ENCODE results near the gene SRRM1. TPM values are rescaled to one million over a fixed set of nuclear protein-coding genes. Genes with fewer than 3 reads are reported as not detected.

The SRRM1 gene
- total RNA-seq, 4 donors from 2014 or later: 53.3 to 118 (median 83.3) TPM

DNA sequence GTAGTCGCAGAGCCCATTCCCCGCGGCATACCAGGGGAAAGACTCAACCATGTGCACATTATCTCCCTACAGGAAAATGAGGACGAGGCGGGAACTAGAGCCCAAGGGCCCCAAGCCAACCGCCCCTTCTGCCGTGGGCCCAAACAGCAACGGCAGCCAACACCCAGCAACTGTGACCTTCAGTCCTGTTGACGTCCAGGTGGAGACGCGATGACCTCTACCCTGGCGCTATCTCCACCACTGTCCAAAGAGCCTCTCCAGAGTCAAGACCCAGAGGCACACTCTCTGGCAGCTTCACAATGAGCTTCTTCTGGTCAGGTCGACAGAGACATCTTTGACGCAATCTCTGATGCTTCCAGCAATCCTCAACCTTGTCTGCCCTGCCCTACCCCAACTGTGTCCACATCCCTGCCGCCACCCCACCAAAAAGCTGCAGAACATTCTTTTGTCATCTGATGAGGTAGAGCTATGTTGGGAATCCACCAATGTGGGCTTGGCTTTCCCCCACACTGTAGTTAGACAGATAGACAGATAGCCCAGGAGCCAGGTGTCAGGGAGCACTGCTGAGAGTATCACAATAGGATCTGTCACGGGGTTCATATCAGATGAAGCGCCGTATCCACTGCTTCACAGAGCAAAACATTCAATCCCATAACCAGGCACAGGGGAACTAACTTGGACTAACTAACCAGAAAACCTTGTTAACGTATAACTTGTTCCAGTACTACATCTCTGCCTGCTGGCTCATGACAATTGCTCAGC is 37.4 kb upstream of the SRRM1 start:
- no peak for TF ChIP-seq POLR2A (IDR thresholded peaks at IDR 0.05)
- TF ChIP-seq, protein P1, sequence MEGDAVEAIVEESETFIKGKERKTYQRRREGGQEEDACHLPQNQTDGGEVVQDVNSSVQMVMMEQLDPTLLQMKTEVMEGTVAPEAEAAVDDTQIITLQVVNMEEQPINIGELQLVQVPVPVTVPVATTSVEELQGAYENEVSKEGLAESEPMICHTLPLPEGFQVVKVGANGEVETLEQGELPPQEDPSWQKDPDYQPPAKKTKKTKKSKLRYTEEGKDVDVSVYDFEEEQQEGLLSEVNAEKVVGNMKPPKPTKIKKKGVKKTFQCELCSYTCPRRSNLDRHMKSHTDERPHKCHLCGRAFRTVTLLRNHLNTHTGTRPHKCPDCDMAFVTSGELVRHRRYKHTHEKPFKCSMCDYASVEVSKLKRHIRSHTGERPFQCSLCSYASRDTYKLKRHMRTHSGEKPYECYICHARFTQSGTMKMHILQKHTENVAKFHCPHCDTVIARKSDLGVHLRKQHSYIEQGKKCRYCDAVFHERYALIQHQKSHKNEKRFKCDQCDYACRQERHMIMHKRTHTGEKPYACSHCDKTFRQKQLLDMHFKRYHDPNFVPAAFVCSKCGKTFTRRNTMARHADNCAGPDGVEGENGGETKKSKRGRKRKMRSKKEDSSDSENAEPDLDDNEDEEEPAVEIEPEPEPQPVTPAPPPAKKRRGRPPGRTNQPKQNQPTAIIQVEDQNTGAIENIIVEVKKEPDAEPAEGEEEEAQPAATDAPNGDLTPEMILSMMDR (IDR thresholded peaks at IDR 0.05): no peak
- WGBS, 2 donors: 88 to 92% methylated on average over 19 of the region's 19 CpGs
- no peak for DNase-seq (ENCODE audit: low spot score in 2 of 2)
- H3K4me3 ChIP-seq (ENCODE audit: low read depth, poor library complexity, severe bottlenecking): no peak overlapping the region
- intact Hi-C loops (cut with DNase I; ENCODE audit: low total_unique reads): no loop called here

DNA sequence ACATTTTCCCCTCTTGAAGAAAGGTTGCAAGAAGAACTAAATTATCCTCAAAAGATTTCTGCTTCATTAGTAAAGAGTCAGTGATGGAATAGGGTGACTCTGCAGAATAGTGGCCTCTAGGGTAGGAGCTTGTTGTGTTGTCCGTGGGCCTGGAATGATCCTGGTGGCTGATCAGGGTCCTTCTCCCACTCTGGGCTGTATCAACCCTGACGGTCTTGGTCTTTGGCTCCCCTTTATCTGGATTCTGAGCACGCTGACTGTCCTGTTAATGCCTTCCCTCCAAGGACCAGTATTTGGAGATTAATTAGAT is 36.9 kb upstream of the SRRM1 start:
- WGBS, 2 donors: 86 to 87% methylated on average over 3 of the region's 3 CpGs
- no peak overlapping the region for H3K4me3 ChIP-seq (ENCODE audit: low read depth, poor library complexity, severe bottlenecking)
- intact Hi-C loops (cut with DNase I; ENCODE audit: low total_unique reads): no loop called here

DNA sequence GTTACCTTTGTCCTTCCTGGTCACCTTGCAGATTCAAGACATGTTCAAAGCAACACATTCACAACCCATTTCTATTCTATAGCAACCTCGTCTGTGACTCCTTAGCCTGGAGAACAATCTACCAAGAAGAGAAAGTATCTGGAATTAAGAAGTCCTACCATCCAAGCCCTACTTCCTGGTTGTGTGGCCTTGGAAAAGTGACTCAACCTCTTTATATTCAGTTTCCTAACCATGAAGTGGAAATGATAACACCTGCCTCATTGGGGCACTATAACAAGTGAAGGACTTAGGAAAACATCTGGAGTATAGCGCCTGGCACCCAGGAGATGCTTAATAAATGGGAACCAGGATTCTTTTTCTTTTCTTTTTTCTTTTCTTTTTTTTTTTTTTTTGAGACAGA is 36.5 kb upstream of the SRRM1 start:
- 87 to 93% methylated on average over 2 of the region's 2 CpGs for WGBS, 2 donors

More for the DNA sequence above, 36.9 kb upstream of the SRRM1 start:
- TF ChIP-seq POLR2A (IDR thresholded peaks at IDR 0.05): no peak
- TF ChIP-seq, protein P1 (IDR thresholded peaks at IDR 0.05): no peak
- DNase-seq (ENCODE audit: low spot score in 2 of 2): no peak

GRCh38 chr1:24609949-24610517 is 33.1 kb upstream of the SRRM1 start:
- no peak for DNase-seq (ENCODE audit: low spot score in 2 of 2)
- WGBS, 2 donors: 51 to 66% methylated on average over 3 of the region's 3 CpGs
- intact Hi-C loops (cut with DNase I; ENCODE audit: low total_unique reads): no loop called here
- TF ChIP-seq, protein P1 (IDR thresholded peaks at IDR 0.05): no peak
- TF ChIP-seq POLR2A (IDR thresholded peaks at IDR 0.05): no peak
- H3K4me3 ChIP-seq (ENCODE audit: low read depth, poor library complexity, severe bottlenecking): no peak overlapping the region

More for the DNA sequence above, 36.5 kb upstream of the SRRM1 start:
- no peak overlapping the region for H3K4me3 ChIP-seq (ENCODE audit: low read depth, poor library complexity, severe bottlenecking)
- no peak for DNase-seq (ENCODE audit: low spot score in 2 of 2)
- intact Hi-C loops (cut with DNase I; ENCODE audit: low total_unique reads): no loop called here
- no peak for TF ChIP-seq POLR2A (IDR thresholded peaks at IDR 0.05)
- TF ChIP-seq, protein P1 (IDR thresholded peaks at IDR 0.05): no peak

- intact Hi-C loops (cut with DNase I; ENCODE audit: low total_unique reads): no loop called here
- no peak for DNase-seq (ENCODE audit: low spot score in 2 of 2)
- TF ChIP-seq POLR2A (IDR thresholded peaks at IDR 0.05): no peak
- TF ChIP-seq, protein P1 (IDR thresholded peaks at IDR 0.05): no peak
- H3K4me3 ChIP-seq (ENCODE audit: low read depth, poor library complexity, severe bottlenecking): no peak overlapping the region
- 51 to 68% methylated on average over 5 of the region's 5 CpGs for WGBS, 2 donors
Observed at GRCh38 chr1:24619376-24619775, 23.7 kb upstream of the SRRM1 start.
